AG04450 (cell line): ENCODE results near the gene ACAP3. TPM values are rescaled to one million over a fixed set of nuclear protein-coding genes. Genes with fewer than 3 reads are reported as not detected.

Experiments used
- CTCF ChIA-PET: fragments of 300-600, 350-600 bp; formaldehyde crosslinking; extraction: SDS; loops from one replicate; lab custom pipeline; 2022; ENCODE audit warnings: antibody characterized with exemption, inconsistent platforms; lab: Charles Lee
- POLR2A ChIA-PET: fragments of 350-600 bp; formaldehyde crosslinking; extraction: SDS; loops from one replicate; lab custom pipeline; 2021; ENCODE audit warnings: antibody characterized with exemption, inconsistent platforms; lab: Yijun Ruan, JAX
- DNase-seq: peaks from one replicate; pipeline ENCODE4 v3.0.0-alpha.2; 2011; ENCODE audit warnings: low read depth, low spot score
- H3K27ac ChIP-seq: one replicate; pipeline ENCODE4 v1.5.1; 2012; ENCODE audit warnings: low read depth, low read length, control low read depth
- H3K27me3 ChIP-seq: one replicate; pipeline ENCODE4 v1.6.0; 2012; ENCODE audit warnings: low read length; ENCODE audit not compliant: control insufficient read depth, insufficient read depth
- H3K4me3 ChIP-seq: 2 replicates; pipeline ENCODE4 v1.5.1; 2011; ENCODE audit warnings: mild to moderate bottlenecking, low read depth, low read length, control low read depth
- H3K9me3 ChIP-seq: 2 replicates; pipeline ENCODE4 v1.5.1; 2012; ENCODE audit warnings: low read length; ENCODE audit not compliant: control insufficient read depth, insufficient read depth
- polyA plus RNA-seq: library from polyadenylated mRNA; depleted of rRNA; stranded (reverse); fragments of >200 nt; gene quantifications from 2 replicates; pipeline ENCODE4 v1.2.3, GENCODE V29; 2011
- TF ChIP-seq, protein P1 (sequence below): IDR thresholded peaks from 2 replicates; pipeline ENCODE4 v1.5.1; 2011; ENCODE audit warnings: low read depth, low read length, control low read depth, inconsistent platforms

ACAP3 gene
- polyA plus RNA-seq, 1 experiment, result 17.5 TPM

DNA sequence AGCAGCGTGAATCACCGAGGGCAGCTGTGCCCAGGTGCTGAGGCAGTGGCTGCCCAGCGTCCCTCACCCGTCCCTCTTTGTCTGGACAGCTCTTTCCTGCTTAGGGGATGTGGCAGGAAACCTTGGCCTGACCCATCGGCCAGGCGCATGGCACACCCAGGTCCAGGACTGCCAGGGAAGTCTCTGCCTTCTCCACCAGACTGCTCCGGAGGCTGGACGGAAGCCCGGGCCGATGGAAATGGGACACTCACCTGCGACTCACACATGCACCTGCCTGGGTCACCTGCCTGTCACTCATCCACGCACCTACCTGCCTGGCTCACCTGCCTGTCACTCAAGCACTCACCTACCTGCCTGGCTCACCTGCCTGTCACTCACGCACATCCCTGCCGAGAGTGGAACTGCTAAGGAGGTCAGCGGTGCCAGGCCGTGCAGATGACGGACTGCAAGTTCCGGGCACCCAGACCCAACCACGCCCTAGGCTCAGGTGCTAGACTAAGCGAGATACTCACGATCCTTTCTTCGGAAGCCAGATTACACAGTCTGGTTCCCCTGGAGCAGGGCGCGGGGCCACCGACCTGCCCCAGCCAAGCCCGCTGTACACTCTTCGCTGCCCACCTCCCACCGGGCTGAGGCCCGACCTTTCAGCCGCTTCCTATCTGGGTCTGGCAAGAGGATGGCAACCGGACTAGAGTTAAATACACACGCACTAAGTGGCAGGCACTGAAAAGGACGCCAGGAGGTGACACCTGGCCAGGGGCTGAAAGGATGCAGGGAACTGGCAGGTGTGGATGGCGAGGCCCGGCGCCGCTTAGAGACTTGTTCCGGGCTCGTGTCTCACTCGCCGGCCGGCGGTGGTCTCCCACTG is 35.2 kb downstream of the ACAP3 start:
- peak overlapping the region; percentile 61 for H3K27ac ChIP-seq
- DNase-seq, result no peak
- TF ChIP-seq, protein P1, sequence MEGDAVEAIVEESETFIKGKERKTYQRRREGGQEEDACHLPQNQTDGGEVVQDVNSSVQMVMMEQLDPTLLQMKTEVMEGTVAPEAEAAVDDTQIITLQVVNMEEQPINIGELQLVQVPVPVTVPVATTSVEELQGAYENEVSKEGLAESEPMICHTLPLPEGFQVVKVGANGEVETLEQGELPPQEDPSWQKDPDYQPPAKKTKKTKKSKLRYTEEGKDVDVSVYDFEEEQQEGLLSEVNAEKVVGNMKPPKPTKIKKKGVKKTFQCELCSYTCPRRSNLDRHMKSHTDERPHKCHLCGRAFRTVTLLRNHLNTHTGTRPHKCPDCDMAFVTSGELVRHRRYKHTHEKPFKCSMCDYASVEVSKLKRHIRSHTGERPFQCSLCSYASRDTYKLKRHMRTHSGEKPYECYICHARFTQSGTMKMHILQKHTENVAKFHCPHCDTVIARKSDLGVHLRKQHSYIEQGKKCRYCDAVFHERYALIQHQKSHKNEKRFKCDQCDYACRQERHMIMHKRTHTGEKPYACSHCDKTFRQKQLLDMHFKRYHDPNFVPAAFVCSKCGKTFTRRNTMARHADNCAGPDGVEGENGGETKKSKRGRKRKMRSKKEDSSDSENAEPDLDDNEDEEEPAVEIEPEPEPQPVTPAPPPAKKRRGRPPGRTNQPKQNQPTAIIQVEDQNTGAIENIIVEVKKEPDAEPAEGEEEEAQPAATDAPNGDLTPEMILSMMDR, result no peak
- ChIA-PET CTCF (interaction anchor here (2.1 kb wide), 1 partner anchor 150 kb away, joined by 5 read pairs; no protein-coding TSS in a partner anchor), POLR2A (interaction anchor here (0.7 to 1.9 kb wide), 4 partner anchors 8 to 278 kb away, joined by 3 to 12 read pairs (median 7); no protein-coding TSS in a partner anchor)
- H3K27me3 ChIP-seq, result no peaks in the 10 kb centered on the region
- peak overlapping the region; percentile 87 for H3K4me3 ChIP-seq
- H3K9me3 ChIP-seq, result no peaks in the 10 kb centered on the region; the same call in 1 of the 2 replicates

DNA sequence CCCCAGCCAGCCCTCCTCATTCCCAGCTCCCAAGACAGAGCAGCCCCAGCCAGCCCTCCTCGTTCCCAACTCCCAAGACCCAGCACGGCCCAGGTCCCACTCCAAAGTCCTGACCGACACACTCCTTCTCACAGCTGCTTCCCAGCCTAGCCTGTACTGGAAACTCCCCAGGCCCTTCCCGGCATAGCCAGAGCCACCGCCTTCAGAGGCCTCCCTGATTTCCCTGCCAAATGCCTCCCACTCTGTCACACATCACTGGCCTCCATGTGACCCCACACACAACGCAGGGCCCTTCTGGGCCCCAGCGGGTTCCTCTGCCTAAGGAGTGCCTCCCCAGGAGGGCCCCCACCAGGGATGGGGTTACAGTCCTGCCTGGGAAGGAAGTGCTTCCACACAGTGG is 36.9 kb downstream of the ACAP3 start:
- Histone ChIP-seq H3K27me3 (no peaks in the 10 kb centered on the region), H3K4me3 (peak overlapping the region; percentile 23), H3K9me3 (no peaks in the 10 kb centered on the region; the same call in 1 of the 2 replicates), H3K27ac (peak overlapping the region; percentile 52)
- TF ChIP-seq, protein P1, result no peak
- no peak for DNase-seq
- CTCF ChIA-PET, result interaction anchor here (2.1 kb wide), 1 partner anchor 148 kb away, joined by 5 read pairs; no protein-coding TSS in a partner anchor
- POLR2A ChIA-PET, result no interaction called here

- ChIA-PET CTCF (no interaction called here), POLR2A (no interaction called here)
- TF ChIP-seq, protein P1, result no peak
- no peak overlapping the region for H3K4me3 ChIP-seq
- no peak for DNase-seq
- peak overlapping the region; percentile 21 for H3K27ac ChIP-seq
- H3K9me3 ChIP-seq, result no peaks in the 10 kb centered on the region; the same call in 1 of the 2 replicates
- H3K27me3 ChIP-seq, result no peaks in the 10 kb centered on the region
Observed at GRCh38 chr1:1268284-1268682, 39.4 kb downstream of the ACAP3 start.

DNA sequence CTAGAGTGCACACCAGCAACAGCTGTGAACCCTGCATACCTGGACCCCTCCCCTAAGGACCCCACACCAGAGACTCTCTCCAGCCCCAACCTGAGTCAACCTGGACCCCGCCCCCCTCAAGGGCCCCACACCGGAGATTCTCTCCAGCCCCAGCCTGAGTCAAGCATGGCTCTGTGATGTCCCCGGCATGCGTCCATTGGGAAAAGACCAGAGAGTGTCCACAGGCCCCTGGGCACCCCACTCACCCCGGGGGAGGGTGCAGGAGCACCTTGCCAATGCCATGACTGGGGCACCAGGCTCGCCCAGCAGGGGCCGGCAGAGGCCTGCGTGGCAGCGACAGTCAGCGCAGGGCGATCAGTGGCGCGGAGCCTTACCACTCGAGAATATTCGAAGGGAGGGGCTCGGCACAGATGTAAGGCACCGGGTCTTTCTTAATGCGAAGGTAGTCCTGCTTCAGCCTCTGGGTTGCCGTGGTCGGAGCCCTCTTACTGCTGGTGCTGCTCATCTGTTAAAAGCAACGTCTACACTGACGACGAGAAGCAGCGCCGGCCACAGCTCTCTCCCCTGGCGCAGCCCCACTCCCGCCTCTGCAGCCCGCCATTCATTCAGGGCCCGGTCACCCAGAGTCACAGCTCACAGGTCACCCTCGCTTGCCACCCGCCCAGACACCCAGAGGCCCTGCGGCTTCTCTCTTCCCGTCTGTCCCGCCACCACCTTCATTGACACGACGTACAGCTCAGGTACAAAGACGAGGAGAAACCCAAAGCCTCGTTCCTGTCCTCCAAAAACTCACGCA is 40.0 kb downstream of the ACAP3 start:
- H3K9me3 ChIP-seq, result no peaks in the 10 kb centered on the region; the same call in 1 of the 2 replicates
- CTCF ChIA-PET, result no interaction called here

More for the DNA sequence above, 40.0 kb downstream of the ACAP3 start:
- TF ChIP-seq, protein P1, result no peak
- H3K27me3 ChIP-seq, result no peaks in the 10 kb centered on the region
- H3K4me3 ChIP-seq, result no peak overlapping the region
- DNase-seq, result no peak
- peak overlapping the region; percentile 61 for H3K27ac ChIP-seq
- POLR2A ChIA-PET, result no interaction called here
